ENCODE measurements around the gene KHDC1L.

The KHDC1L gene

GRCh38 chr6:73182021-73182607, 43.2 kb downstream of the KHDC1L start:
- H3K4me3 ChIP-seq (ENCODE audit: low read length, poor library complexity, severe bottlenecking) = no peak overlapping the region
- H3K9ac ChIP-seq (ENCODE audit: low read depth, low read length, poor library complexity, severe bottlenecking) = no peak overlapping the region
- H3K9me2 ChIP-seq (replicated peaks; ENCODE audit: low read depth, low read length) = no peaks in the 10 kb centered on the region
- no peaks in the 10 kb centered on the region for H3K79me2 ChIP-seq (ENCODE audit: insufficient read depth, low read length)
- H3K27me3 ChIP-seq (ENCODE audit: insufficient read depth, low read length, poor library complexity, severe bottlenecking) = no peaks in the 10 kb centered on the region
- no peaks in the 10 kb centered on the region for H3K4me1 ChIP-seq (ENCODE audit: insufficient read depth, low read length, poor library complexity, severe bottlenecking)
- 0 out of 2 replicates have a peak overlapping the region, but pooled peaks have one; percentile 18 for H2AFZ ChIP-seq (ENCODE audit: low read length)
- H4K20me1 ChIP-seq (ENCODE audit: insufficient read depth, low read length, poor library complexity, severe bottlenecking) = no peaks in the 10 kb centered on the region
- no peaks in the 10 kb centered on the region for H3K9me3 ChIP-seq (ENCODE audit: insufficient read depth, low read depth, low read length)
- H3K36me3 ChIP-seq (ENCODE audit: insufficient read depth, low read length) = no peaks in the 10 kb centered on the region
- H3F3A ChIP-seq (ENCODE audit: low read depth) = no peaks in the 10 kb centered on the region
- H3K4me2 ChIP-seq (ENCODE audit: low read depth, low read length, poor library complexity, severe bottlenecking) = no peak overlapping the region
- no peak for TF ChIP-seq EZH2phosphoT487 (IDR thresholded peaks at IDR 0.05; ENCODE audit: borderline replicate concordance)
- TF ChIP-seq CTCF (conservative IDR thresholded peaks at IDR 0.05; ENCODE audit: low read length) = no peak

GRCh38 chr6:73180763-73181619, 44.3 kb downstream of the KHDC1L start:
- peak overlapping the region; percentile 44 for H2AFZ ChIP-seq (ENCODE audit: low read length)
- H3K79me2 ChIP-seq (ENCODE audit: insufficient read depth, low read length) = no peaks in the 10 kb centered on the region
- H4K20me1 ChIP-seq (ENCODE audit: insufficient read depth, low read length, poor library complexity, severe bottlenecking) = no peaks in the 10 kb centered on the region
- no peaks in the 10 kb centered on the region for H3F3A ChIP-seq (ENCODE audit: low read depth)
- no peaks in the 10 kb centered on the region for H3K36me3 ChIP-seq (ENCODE audit: insufficient read depth, low read length)
- H3K4me3 ChIP-seq (ENCODE audit: low read length, poor library complexity, severe bottlenecking) = peak overlapping the region; percentile 54
- peak overlapping the region; percentile 39 for H3K4me2 ChIP-seq (ENCODE audit: low read depth, low read length, poor library complexity, severe bottlenecking)
- H3K27me3 ChIP-seq (ENCODE audit: insufficient read depth, low read length, poor library complexity, severe bottlenecking) = no peaks in the 10 kb centered on the region
- H3K4me1 ChIP-seq (ENCODE audit: insufficient read depth, low read length, poor library complexity, severe bottlenecking) = no peaks in the 10 kb centered on the region
- no peaks in the 10 kb centered on the region for H3K9me2 ChIP-seq (replicated peaks; ENCODE audit: low read depth, low read length)
- H3K9me3 ChIP-seq (ENCODE audit: insufficient read depth, low read depth, low read length) = no peaks in the 10 kb centered on the region
- H3K9ac ChIP-seq (ENCODE audit: low read depth, low read length, poor library complexity, severe bottlenecking) = no peak overlapping the region
- TF ChIP-seq CTCF (conservative IDR thresholded peaks at IDR 0.05; ENCODE audit: low read length) (peak; percentile 88), EZH2phosphoT487 (IDR thresholded peaks at IDR 0.05; ENCODE audit: borderline replicate concordance) (no peak)

GRCh38 chr6:73180076-73180738, 45.1 kb downstream of the KHDC1L start:
- Histone ChIP-seq H3K4me1 (ENCODE audit: insufficient read depth, low read length, poor library complexity, severe bottlenecking) (no peaks in the 10 kb centered on the region), H3K4me2 (ENCODE audit: low read depth, low read length, poor library complexity, severe bottlenecking) (peak overlapping the region; percentile 39), H3K9ac (ENCODE audit: low read depth, low read length, poor library complexity, severe bottlenecking) (no peak overlapping the region), H3K27me3 (ENCODE audit: insufficient read depth, low read length, poor library complexity, severe bottlenecking) (no peaks in the 10 kb centered on the region), H2AFZ (ENCODE audit: low read length) (peak overlapping the region; percentile 44), H3K9me2 (replicated peaks; ENCODE audit: low read depth, low read length) (no peaks in the 10 kb centered on the region), H3K9me3 (ENCODE audit: insufficient read depth, low read depth, low read length) (no peaks in the 10 kb centered on the region), H3F3A (ENCODE audit: low read depth) (no peaks in the 10 kb centered on the region), H3K79me2 (ENCODE audit: insufficient read depth, low read length) (no peaks in the 10 kb centered on the region), H4K20me1 (ENCODE audit: insufficient read depth, low read length, poor library complexity, severe bottlenecking) (no peaks in the 10 kb centered on the region), H3K36me3 (ENCODE audit: insufficient read depth, low read length) (no peaks in the 10 kb centered on the region), H3K4me3 (ENCODE audit: low read length, poor library complexity, severe bottlenecking) (peak overlapping the region; percentile 54)
- TF ChIP-seq CTCF (conservative IDR thresholded peaks at IDR 0.05; ENCODE audit: low read length) (no peak), EZH2phosphoT487 (IDR thresholded peaks at IDR 0.05; ENCODE audit: borderline replicate concordance) (no peak)
